ENCODE measurements around the gene SQSTM1.
"Not testable (repeated sequence)": the region's sequence is repeated elsewhere in the genome, so short reads cannot be mapped to it uniquely, and the experiment has no call there.

- not testable (repeated sequence) for TF ChIP-seq CTCF (IDR thresholded peaks at IDR 0.05); EZH2 (IDR thresholded peaks at IDR 0.05; ENCODE audit: borderline replicate concordance, insufficient read depth, low read depth, low read length, poor library complexity, severe bottlenecking)
Observed at GRCh38 chr5:179834871-179835270, 14.2 kb downstream of the SQSTM1 start.

Data from B cell (primary cell).